ENCODE measurements around the gene GGTA1.

The GGTA1 gene

DNA sequence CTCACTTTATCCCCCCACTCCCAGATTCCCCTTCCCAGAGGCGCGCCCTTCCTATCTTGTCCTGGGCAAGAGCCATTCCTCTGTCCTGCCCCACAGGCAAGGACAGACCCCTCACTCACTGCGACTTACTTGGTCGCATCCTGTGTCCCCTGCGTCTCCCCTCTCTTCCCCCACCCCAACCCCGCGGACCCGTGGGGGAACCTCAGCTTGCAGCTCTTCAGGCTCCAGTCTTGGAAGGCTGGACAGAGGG, 542 bp downstream of the GGTA1 start:
- no peak for DNase-seq (ENCODE audit: low read depth in 2 of 2)

DNA sequence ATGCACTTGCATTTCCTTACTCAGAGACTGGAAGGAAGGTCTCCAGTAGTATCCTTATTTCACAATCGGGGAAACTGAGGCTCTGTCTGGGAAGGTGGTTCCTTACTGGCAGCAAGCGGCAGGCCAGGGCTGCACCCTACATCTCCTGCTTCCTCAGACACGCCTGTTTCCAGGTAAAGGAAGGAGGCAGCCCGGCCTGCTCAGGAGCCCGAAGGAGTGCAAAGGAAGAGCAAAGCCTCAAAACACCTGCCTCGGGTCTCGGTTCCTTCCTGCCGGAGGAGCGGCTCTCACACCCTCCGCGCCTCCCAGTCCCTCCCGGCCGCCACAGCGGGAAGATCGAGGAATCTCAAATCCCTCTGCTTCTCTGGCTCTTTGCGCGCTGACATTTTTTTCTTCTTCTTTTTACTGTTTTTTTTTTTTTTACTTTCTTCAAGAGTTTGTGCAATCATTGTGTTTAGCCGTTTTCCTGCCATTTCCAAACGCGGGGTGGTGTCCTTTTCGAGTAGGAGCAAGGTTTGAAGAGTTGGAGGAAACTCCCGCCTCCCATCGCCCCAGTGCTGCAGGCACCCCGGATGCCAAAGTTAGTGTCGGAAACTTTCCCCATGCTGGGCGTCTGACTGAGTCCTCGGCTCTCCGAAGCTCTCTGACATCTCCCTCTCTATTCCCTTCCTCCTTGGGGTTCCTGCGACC, 1.0 kb downstream of the GGTA1 start:
- no peak for DNase-seq (ENCODE audit: low read depth in 2 of 2)

DNA sequence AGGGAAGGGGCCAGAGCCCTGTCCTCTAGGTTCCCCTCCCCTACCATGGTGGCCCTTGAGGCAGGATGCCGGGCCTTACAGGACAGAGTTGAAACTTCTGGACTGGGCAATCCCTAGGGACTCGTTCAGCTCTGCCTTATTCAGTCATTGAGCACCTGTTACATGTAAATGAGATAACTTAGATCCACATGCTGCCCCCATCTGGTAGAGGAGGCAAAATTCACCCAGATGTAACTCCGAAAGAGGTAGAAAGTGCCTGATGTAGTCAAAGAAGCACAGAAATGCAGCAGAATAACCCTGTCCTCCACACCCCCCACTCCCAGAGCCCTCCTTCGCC, 1.5 kb downstream of the GGTA1 start:
- peak in 1 of 2 donors; percentile 3 for DNase-seq (ENCODE audit: low read depth in 2 of 2)

DNA sequence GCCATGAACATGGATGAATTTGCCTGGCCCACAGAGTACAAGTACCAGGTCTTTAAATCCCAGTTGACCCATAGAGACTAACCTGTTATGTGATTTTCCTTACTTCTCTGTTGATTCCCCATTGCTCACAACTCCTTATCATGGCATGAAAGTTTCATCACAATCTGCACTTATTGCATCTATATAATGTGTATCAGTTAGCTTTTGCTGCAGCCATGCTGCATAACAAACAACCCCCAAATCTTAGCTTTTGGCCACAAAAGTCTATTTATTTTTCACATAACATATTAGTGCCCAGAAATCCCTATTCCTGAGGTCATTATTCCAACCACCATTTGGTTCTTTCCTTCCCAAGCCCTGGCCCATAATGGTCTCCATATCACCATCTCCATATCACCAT, 3.7 kb downstream of the GGTA1 start:
- no peak for DNase-seq (ENCODE audit: low read depth in 2 of 2)

DNA sequence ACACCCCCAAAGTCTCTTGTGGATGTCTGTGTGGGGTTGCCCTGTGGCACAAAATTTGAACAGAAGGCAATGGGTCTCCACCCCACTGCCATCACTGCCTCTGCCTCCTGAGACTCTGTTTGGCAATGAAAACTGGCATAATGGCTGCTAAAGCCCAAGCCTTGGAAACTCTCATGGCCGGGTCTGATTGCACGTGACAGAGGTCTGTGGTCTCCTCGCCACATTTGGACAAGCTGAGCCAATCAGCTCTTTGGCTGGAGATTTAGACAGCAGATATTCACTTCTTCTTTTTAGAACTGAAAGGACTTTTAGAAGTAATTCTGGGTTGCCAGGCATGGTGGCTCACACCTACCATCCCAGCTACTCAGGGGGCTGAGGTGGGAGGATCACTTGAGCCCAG, 5.5 kb downstream of the GGTA1 start:
- no peak for DNase-seq (ENCODE audit: low read depth in 2 of 2)

DNA sequence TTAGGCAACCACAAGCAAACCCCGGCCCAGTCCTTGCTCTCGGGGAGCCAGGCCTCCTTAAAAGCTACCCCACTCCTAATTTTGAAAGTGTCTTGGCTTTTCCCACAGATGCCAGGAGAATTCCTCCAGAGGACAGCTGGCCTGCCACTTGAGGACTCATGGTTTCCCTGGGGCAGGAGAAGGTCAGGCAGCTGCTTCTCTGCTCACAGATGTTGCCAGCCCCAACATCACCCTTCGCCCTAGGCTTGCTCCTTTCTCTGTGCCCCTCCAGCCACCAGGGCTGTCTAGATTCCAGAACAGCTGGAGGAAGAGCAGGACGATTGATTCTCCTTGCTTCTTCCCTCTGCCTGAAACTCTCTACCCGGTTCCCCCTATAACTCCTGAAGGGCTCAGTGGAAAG, 8.5 kb downstream of the GGTA1 start:
- DNase-seq (ENCODE audit: low read depth in 2 of 2) = no peak

DNA sequence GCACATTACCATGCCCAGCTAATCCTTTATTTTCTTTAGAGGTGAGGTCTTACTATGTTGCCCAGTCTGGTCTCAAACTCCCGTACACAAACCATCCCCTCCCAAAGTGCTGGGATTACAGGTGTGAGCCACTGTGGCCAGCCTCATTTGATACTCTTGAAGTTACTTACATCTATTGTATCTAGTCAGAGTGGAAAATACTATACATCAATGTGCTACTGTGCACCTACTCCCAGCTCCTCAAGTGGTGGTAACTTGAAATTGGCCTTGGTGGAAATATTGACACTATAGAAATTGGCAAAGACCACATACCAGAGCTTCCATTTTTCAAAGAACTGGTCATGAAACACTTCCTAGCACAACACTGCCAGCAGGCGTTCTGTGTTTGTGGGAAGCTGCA, 10.3 kb downstream of the GGTA1 start:
- DNase-seq (ENCODE audit: low read depth in 2 of 2) = no peak

DNA sequence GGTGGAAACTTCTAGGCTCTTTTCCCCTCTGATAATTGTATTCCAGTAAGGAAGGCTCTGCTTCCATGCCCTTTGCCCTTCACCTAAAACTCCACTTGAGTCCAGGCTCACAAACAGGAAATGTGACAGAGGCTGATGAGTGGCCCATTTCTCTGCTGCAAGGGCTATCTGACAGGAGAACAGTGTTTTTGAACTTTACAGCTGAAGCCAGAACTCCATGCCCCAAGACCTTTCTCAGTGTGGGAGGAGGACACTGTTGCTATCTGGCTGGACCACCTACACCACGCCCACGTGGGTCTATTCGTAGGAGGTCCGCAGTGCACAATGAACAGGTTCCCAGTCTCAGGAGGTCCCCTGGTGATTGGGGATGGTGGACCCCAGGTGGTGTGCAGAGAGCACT, 13.6 kb downstream of the GGTA1 start:
- DNase-seq (ENCODE audit: low read depth in 2 of 2) = no peak

DNA sequence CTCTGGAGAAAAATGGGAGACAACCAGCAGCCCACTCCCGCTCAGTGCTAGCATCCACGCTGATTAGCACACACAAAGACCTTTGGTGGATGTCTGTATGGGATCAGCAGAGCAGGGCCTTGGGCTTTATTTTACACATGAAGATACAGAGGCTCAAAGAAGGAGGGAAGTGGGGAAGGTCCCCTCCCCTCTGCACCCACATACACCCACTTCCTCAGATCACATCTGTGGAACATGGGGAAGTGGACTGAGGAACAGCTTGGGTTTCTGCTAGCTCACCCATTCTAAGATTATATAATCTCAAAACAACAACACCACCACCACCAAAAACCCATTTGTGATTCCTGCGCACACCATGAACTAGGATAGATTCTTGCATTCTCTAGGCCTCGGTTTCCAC, 14.0 kb downstream of the GGTA1 start:
- DNase-seq (ENCODE audit: low read depth in 2 of 2) = no peak

DNA sequence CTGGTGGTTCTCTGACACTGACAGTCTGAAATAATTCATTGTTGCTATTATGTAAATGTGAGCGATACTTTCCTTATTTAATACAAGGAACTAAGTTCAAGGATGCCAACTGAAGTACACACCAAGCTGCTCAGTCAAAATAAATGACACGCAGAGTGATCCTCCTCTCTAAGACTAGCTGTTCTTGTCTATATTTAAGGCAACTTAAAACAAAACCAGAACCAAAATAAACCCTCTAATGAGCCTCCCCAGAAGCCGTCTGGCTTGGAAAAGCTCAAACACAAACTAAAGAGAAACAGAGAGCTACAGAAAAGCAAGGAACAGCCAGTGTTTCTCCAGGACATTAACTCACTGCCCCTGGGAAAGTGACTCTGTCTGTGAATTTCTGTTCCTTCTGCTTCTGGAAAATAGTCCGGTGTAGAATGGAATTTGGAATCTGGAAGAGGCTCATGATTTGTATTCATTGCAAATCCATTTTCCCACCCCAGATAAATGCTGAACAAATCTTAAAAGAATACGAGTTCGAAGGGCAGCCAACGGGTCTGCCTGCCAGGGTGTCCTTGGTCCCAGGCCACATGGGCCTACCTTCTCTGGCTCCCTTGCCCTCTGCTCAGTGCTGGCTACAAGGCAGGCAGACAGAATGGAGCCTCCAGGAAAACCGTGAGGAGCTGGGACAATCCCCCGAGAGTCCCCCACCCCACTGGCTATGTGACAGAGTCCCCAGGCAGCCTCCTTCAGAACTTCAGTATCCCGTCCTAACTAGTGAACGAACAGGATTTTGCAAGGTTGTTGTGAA, 14.8 kb downstream of the GGTA1 start:
- no peak for DNase-seq (ENCODE audit: low read depth in 2 of 2)

DNA sequence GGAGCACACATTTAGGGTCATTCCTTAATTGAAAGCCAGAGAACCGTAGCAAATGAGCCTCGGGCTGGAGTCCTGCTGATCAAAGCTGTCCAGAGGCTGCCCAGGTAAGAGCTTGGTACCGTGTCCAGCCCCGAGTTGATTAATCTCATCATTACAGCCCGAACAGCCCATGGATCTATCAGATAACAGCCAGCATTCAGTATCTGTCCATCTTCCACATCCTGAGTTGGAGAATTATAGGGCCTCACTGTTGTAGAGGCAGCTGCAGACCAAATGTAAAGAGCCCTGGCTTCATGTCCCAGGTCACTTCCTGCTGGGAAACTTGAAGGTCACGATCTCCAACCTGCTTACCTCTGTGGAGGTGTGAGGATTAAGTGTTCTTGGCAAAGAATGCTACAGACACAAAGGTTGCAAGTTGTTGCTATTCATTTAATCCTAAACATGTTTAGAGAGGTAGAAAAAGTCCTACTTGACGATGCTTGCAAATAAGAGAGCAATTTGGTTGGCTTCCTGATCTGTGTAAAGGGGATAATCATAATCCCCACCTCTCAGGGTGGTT, 16.1 kb downstream of the GGTA1 start:
- no peak for DNase-seq (ENCODE audit: low read depth in 2 of 2)

DNA sequence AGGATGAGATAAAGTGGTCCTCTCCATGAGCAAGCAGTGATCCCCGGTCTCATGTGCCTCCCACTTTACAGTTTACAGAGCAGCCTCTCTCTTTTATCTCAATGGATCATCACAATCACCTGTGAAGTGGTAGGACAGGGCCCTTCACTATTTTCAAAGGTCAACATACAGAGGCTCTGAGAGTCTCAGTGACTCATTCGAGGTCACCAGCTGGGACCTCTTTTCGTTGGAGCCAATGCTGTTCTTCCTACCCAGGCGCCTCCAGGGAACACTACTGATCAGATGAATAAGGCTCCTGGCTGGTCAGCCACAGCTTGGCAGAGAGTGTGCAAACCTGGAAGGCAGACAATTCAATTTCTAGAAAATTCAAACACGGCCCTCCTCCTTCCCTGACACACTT, 16.6 kb downstream of the GGTA1 start:
- no peak for DNase-seq (ENCODE audit: low read depth in 2 of 2)

DNA sequence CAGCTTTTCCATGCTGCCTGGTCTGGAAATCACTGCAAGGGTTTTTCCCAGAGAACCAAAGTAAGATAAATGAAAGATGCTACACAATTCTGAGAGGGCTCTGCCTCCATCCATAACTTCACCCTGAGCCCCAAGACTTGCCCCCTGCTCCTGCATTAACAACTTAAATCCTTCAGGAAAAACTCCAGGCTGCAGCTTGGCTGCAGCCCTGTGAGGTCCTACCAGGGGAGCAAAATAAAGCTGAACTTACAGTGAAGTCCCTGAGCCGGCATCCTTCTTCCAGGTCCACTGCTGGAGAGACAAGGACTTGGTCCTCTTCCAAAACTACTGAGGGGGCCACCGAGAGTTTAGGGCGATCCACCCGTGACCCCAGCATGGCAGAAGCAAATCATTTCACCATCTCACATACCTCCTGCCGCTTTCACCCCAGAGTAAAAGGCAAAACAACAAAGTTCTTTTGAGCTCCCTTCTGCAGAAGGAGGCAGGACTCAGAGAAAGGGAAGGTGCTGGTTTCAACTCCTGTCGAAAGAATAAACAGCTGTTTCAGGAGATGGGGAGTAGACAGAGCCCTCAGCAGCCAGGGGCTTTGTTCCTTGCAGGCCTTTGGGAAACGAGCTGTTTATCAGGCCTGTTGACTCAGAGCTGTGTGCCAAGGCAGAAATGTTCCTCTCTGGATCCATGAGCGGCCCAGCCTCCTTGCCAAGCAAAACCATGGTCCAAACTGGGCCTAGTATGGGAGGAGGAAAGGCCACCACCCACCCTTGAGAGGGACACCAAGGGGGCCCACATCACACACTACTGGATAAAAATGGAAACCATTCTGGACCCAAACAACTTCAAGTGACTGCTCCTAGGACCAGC, 20.6 kb downstream of the GGTA1 start:
- DNase-seq (ENCODE audit: low read depth in 2 of 2) = no peak

DNA sequence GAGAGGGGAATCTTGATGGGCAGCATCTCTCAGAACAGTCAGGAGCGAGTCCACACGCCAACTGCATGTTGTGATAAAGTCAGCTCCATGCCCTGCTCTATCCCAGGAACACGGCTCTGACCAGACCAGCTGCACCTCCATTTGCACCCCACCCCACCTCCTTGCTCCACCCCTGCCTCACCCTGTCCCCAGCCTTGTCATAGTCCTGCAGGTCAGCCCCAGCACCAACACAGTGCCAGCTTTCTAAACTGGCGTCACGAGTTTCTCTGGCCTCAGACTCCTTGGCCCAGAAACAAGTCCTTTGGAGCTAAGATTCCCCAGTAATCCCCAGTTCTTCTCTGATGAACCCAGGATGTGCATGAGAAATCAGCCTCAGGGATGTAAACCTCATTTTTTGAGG, 23.5 kb downstream of the GGTA1 start:
- DNase-seq (ENCODE audit: low read depth in 2 of 2) = no peak

DNA sequence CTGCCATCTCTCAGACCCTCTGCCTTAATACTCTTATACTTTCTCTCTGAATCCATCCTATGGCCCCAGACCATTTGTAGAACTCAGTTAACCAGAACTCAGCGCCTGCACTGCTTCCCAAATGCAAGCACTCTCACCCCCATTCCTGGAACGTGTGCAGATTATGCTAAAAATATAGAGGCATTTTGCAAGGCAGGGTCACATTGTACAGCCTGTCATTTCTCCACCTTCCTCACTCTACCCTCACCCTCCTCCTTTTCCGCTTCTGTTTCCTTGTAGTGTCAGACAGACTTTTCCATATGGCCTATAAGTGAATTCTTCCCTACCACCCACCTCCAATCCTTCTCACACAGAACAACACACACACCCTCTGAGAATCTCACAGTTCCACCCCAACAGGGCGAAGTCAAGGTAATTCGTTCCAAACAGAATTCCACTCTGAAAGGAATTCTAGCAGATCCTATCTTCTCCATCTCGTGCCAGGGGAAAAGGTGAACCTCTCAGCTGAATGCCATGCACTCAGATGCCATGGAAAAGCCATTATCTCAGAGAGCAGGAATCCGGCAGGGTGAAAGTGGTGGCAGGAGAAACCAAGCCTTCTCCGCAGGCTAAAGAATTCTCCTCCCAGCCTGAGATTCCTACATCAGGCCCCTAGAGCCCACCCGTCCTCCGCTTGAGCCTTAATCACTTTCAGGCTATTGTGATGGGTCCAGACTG, 25.3 kb downstream of the GGTA1 start:
- DNase-seq (ENCODE audit: low read depth in 2 of 2) = no peak

DNA sequence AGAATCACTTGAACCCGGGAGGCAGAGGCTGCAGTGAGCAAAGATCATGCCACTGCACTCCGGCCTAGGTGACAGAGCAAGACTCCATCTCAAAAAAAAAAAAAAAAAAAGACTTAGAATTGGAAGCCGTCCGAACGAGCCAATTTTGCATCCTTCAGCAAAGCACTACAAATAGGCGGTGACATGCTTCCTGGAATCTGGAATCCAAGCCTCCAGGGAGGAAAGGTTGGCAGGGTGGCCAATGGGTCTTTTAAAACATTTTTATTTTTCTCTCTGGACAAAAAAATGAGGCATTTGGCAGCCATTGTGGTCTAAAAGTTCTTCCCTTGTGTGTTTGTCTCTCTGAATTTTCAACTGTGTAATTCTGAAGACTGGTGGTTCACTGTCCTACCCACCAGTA, 26.4 kb downstream of the GGTA1 start:
- no peak for DNase-seq (ENCODE audit: low read depth in 2 of 2)

DNA sequence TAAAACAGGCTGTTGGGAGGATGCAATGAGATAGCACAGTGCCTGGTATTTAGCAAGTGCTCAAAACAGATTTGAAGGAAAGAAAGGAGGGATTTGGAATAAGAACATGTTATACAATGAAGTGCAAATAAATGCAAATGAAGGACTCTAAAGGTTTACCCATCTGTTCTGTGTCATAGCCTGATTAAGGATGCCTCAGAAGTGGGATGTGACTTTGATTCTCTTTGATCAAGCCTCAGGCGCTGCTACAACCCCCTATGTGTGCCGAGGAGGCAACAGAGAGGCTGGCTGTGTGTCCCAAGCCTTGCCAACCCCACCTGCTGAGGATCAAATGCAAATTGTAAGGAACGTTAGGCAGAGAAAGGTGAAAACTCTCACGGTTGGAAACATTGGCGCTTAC, 27.2 kb downstream of the GGTA1 start:
- no peak for DNase-seq (ENCODE audit: low read depth in 2 of 2)

DNA sequence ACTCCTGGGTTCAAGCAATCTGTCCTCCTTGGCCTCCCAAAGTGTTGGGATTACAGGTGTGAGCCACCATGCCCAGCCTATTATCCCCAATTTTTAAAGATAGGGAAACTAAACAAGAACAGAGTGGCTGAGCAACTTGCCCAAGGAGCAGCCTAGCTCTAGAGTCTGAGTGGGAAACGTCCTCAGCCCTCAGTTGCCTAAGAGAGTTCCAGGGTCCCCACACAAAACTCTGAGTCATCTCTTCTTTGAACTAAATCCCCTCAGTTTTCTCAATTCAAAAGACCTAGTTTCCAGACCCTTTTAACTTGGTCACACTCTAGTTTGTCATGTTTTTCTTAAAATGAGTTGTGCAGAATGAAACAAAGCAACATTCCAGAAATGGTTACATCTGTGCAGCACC, 33.5 kb downstream of the GGTA1 start:
- no peak for DNase-seq (ENCODE audit: low read depth in 2 of 2)

DNA sequence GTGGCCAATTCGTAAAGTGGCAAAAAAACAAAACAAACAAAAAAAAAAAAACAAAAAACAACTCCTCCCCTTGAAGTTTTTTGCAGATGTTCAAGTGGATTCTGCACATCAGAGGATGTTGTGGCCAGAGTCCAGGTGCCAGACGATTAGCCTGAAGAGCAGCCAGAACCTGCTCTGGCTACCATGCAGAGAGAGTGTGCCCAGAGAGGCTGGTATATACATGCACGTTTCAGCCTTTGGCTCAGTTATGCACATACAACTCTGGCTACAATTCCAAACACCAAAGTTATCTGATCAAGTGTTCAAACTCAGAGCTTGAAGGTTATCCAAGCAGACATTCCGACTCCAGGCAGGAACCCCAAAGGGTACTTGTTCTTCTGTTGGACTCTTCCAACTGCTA, 34.7 kb downstream of the GGTA1 start:
- no peak for DNase-seq (ENCODE audit: low read depth in 2 of 2)

DNA sequence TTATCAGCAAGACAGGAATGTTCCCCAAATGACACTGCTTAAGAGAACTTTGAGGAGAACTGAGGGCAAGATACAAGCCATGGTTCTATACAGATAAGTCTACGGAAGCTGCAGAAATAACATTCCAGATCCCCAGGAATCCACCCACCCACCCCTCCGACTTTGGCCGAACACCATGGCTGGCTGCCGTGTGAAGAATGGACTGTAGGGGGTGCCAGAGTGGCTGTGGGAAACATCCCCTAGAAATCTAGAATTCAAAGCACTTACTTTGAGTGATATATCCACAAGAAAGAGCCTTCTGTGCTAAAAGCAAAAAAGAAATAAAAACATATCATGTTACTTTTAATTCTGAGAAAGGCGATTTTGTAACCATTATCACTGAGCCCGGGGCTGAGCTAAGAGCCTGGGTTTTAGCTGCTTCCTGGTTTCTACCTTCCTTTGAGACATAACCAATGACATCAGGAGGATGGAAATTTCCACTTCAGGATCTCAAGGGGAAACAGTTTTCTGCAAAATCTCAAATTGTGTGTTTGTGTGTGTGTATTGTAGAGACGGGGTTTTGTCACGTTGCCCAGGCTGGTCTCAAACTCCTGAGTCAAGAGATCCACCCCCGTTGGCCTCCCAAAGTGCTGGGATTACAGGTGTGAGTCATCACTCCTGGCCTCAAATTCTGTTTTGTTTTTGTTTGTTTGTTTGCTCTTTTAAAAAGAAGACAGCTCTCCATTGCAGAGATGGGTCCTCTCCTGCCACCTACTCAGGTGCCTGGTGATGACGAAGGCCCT, 36.4 kb downstream of the GGTA1 start:
- no peak for DNase-seq (ENCODE audit: low read depth in 2 of 2)

DNA sequence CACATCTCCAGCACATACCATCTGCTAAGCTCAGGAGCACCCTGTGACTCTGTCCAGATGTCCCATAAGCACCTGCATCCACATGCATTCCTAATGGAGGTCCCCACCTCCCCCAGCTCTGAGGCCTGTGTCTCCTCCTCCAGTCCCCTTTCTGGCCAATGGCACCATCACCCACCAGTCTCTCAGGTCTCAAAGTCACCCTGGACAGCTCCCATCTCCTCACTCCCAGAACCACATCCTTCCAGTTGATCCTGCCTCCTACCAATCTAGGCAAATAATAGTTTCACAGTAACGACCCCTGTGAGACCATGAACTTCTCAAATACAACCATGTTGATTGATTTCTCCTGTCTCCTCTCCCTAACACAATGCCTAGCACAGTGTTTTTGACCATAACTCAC, 40.1 kb downstream of the GGTA1 start:
- no peak for DNase-seq (ENCODE audit: low read depth in 2 of 2)
